ENCODE data around the gene ALPK3. TPM values are rescaled to one million over a fixed set of nuclear protein-coding genes. Genes with fewer than 3 reads are reported as not detected.

The ALPK3 gene
- total RNA-seq, 1 donor from 2014 or later: 0.30 TPM

DNA sequence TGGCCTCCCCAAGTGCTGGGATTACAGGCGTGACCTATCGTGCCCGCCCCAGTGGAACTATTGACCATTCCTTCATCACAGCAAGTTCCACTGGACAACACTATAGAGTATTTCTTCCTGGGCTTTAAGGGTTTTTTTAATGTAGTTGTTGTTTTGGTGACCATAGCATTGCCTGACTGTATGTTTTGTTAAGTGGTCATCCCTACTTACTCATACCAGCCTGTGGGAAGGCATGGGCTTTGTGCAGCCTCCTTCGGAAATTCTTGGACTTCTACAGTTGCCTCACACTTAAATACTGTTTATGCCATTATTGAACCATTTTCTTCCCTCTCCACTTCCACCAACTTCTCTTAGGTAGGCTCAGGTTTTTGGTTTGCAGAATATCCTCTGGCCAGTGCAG is 19.9 kb upstream of the ALPK3 start:
- intact Hi-C loops (cut with micrococcal nuclease): no loop called here

DNA sequence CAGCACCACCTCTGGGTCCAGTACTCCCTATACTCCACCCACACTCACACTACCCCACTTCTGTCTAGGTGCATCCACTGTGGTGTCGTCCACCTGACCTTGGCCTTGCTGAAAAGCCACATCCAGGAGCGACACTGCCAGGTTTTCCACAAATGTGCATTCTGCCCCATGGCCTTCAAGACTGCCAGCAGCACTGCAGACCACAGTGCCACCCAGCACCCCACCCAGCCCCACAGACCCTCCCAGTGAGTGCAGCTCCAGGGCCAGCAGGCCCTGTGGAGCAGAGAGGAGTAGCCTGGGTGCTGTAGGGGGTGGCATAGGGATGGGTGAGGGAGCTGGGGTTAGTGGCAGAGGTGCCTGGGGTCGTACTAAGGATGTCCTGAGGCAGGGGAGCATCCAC is 19.4 kb upstream of the ALPK3 start:
- intact Hi-C loops (cut with micrococcal nuclease): no loop called here

DNA sequence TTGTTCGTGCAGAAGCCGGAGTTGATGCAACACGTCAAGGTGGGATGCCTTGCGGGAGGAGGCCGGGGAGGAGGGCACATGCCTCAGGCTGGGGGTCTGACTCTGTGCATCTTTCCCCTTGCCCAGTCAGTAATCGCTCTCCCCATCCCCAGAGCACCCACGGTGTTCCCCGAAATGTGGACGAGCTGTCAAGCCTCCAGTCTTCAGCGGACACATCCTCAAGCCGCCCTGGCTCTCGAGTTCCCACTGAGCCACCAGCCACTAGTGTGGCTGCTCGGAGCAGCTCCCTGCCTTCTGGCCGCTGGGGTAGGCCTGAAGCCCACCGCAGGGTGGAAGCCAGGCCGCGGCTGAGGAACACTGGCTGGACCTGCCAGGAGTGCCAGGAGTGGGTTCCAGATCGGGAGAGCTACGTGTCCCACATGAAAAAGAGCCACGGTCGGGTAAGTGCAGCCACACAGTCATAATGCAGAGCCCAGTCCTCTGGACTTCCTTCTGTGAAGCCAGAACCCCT is 18.7 kb upstream of the ALPK3 start:
- intact Hi-C loops (cut with micrococcal nuclease): no loop called here

DNA sequence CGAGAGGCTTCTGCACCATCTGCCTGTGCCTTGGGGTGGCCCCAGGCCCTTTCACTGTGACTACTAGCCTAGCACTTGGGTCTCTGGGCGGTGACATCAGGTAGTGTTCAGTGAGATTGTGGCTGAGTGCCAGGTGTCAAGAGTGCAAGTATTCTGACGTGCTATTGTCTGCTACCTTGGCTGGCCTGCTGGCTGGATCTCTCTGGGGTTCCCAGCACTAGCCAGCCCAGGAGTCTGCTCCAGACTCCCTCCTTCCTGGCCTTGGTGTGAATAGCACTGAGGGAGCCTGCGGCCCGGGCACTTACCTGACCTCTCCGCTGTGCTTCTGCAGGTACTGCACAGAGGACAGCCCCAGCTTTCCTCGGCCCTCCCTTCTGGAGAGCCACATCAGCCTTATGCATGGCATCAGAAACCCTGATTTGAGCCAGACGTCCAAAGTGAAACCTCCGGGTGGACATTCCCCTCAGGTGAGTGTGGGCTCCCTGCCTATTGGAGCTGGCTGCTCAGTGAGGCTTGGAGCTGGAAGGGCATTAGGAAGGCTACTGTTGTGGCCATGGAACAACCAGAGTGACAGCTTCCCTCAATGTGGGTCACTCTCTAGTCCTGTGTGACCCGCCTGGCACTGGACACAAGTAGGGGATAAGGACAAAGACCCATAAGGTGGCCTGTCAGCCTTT is 17.5 kb upstream of the ALPK3 start:
- intact Hi-C loops (cut with micrococcal nuclease): no loop called here

DNA sequence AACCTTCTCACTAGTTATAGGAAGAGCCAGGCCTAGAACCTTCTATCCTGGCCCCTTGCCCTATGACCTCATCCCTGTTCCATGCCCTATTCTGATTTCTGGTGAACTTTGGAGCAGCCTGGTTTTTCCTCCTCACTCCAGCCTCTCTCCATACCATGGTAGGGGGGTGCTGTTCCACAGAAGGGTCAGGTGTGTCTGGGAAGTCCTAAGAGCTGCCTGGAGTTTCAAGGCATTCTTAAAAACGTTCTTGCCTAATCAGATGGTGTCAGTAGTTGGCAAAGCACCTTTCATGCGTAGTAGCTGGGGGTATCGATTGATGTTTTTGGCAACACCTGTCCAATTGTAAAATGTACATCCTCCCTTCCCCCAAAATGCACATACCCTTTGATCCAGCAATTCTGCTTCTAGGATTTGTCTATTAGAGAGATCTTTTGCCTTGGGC is 16.8 kb upstream of the ALPK3 start:
- intact Hi-C loops (cut with micrococcal nuclease): no loop called here

DNA sequence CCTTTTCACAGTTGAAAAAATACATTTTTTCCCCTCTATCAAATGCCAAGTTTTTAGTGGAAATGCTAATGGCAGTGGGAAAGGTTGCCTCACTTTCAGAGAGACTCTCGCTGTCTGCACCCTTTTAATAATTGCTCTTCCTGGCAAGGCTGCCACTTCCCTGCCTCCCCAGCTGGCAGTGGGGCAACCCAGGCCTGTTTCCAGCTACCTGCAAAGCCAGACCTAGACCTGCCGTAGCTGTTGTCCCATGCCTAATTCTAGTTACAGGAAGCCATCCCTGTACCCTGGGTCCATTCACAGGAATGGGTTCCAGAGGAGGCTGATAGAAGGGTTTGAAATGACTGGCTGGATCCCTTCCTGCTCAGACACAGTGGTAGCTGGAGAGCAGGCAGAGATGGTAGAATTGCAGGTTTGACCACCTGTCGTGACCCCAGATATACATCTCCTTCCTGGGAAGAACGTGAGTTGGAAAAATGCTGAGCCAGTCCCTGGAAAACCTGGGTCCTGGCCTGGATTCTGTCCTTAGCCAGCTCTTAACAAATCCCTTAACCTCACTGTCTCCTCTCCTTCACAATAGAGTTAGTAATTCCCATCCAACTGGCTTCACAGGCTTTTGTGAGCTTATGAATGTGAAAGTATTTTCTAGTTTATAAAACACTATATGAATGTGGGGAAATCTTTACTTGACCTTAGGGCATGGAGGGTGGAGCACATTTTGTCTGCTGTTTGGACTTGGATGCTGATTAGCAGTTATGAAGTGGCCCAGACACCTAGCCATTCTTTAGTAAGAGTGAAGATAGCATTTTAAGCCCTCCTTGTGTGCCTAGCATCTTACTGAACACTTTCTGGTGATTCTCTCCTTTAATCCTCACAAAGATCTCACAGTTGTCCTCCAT is 12.9 kb upstream of the ALPK3 start:
- intact Hi-C loops (cut with micrococcal nuclease): no loop called here

DNA sequence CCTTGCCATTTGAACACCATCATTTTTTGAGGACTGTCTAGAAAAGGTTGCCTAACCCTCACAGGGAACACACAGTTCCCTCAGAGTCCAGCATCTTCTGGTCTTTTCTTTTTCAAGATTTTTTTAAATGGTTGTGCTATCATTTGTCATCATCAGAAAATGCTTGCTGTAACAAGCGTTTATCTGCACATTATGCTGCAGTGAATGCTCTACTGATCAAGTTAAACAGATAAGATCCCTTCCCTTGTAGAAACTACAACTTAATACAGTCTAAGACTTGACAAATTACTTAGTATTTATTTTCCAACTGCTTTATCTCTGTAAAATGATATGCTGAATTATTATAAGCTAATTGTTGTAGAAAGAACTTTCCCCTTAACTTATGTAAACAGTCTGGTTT is 11.9 kb upstream of the ALPK3 start:
- intact Hi-C loops (cut with micrococcal nuclease): no loop called here

DNA sequence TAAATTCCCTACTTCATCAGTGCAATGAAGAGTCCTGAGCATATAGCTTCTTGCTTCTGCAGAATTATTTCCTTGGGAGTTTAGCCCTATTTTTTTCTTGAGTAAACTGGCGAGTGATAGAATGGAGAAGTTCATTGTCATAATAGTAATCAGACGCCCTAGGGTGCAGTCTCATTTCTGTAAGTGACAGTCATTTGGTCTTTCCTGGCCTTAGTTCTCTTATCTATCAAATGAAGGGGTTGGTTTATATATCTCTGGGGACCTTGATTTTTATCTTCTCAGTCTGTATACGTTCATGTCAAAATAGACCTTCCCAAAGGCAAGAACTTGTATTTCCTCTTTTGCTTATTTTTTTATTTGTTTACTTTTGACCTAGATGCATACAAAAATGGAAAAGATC is 9.9 kb upstream of the ALPK3 start:
- intact Hi-C loops (cut with micrococcal nuclease): no loop called here

DNA sequence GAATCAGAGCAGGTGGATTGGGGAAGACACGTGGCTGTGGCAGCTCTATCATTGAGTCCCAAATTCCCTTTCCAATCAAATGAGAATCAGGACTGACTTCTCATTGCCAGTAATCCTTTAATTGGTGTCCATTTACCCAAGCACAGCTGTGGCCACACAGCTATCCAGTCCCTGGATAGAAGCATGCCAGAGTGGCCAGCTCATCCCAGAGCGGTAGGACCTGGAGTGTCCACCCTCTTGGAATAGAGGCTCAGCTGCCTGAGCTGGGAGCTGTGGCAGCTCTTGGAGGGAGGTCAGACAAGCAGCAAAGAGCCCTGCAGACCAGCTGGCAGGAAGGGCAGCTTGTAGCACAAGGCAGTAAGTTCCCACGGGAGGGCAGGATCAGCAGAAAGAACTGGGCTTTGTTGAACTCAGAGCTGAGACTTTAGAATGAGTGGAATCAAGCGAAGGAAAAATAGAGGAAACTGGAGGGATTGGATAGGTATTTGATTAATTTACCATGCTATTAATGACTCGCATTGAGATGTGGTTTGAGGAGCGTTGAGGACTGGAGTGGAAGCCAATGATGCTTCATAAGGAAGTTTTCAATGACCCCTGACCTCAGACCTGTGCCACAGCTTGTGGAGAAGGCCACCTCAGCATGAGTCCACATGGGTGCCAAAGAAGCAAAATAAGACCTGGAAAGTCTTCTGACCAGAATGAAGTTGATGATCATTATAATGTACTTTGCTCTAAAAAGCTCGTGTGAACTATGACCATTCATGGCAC is 6.9 kb upstream of the ALPK3 start:
- intact Hi-C loops (cut with micrococcal nuclease): no loop called here

DNA sequence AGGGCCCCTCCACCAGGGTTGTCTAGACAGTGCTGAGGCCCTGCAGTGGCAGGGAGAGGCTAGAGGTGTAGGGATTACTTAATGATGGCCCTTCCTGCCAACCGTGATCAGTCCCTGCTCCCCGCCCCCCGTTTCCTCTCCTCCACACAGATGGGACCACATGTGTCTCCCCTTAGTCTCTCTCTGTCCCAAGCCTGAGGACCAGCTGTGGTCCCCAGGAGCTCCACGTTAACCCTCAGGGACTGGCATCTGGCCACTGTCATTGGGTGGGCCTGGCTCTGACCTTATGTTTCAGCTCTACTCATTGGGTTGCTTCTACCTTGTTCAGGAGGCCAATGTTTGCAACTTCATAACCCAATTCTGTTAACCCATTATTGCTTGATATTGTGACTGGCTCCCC is 6.0 kb upstream of the ALPK3 start:
- intact Hi-C loops (cut with micrococcal nuclease): no loop called here

DNA sequence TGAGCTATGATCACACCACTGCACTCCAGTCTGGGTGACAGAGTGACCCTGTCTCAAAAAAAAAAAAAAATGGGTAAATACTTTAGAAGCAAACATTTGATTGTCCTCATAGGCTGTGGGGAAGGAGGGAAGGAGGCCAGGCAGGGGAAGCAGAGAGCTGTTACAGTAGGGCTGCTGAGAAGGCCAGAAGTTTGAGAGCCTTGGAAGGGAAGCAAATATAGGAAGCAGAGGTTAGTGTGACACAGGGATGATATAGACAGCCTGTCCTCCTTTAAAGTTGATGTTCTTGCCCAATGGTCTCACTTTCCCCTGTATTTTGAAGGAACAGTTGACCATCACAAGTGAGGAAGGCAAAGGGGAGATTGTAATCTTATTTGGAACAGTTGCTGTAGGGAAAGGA is 5.3 kb upstream of the ALPK3 start:
- intact Hi-C loops (cut with micrococcal nuclease): no loop called here

DNA sequence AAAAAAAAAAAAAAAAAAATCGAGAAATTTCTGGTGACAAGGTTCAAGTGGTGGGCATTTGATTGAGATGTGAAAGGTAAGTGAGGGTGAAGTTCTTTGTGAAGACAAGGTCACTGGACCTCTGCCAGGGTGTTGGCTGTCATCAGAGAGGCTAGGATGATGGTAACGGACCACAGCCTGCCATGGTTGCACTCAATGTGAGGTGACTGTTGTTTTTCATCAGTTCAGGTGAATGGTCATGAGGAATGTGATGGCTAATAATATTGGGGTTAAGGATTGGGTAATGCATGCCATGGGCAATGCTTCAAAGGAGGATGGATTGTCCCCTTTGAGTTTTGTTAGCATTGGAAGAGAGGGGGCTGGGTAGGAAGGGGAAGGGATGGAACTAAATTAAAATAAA is 4.3 kb upstream of the ALPK3 start:
- intact Hi-C loops (cut with micrococcal nuclease): no loop called here

DNA sequence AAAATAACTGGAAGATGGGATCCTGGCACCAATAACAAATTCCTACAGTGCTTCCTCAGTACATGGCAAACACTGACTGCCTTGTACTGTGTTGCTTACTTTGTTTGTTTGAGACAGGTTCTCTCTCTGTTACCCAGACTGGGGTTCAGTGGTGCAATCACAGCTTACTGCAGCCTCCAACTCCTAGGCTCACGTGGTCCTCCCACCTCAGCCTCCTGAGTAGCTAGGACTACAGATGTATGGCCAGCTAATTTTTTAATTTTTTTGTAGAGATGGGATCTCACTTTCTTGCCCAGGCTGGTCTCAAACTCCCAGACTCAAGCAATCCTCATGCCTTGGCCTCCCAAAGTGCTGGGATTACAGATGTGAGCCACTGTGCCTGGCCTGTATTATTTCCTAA is 3.7 kb upstream of the ALPK3 start:
- intact Hi-C loops (cut with micrococcal nuclease): no loop called here

DNA sequence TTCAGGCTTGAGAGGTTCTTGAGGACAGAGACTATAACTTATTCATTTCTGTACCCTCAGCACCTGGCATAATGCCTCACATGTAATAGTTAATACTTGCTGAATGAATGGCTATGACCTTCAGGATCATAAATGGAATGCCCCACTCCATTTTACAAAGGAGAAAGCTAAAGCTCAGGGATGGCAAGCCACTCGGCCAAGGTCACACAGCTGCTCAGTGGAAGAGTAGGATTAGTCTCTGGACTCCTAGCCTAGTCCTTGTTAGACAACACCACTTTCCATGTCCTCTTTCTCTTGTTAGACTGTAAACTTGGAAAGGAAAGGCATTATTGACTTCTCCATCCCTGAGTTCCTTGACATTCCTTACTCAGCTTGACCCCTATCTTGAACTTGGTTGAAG is 3.2 kb upstream of the ALPK3 start:
- intact Hi-C loops (cut with micrococcal nuclease): no loop called here

DNA sequence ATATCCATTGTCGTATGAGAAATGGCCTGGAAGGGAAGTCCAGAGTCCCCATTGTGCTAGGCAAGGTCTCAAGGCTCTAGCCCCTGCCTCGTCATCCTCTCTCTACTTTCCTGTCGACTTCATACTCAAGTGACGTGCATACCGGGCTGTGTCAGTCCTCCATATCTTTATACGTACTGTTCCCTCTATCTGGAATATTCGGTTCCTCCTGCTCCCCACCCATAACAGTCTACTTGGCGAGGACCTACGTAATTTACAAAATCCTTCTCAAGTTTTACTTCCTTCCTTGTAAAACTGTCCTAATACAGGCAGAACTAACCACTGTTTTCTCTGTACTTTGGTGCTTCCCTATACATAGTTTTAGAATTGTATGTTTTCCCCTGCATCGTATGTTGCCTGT is 2.2 kb upstream of the ALPK3 start:
- intact Hi-C loops (cut with micrococcal nuclease): no loop called here

DNA sequence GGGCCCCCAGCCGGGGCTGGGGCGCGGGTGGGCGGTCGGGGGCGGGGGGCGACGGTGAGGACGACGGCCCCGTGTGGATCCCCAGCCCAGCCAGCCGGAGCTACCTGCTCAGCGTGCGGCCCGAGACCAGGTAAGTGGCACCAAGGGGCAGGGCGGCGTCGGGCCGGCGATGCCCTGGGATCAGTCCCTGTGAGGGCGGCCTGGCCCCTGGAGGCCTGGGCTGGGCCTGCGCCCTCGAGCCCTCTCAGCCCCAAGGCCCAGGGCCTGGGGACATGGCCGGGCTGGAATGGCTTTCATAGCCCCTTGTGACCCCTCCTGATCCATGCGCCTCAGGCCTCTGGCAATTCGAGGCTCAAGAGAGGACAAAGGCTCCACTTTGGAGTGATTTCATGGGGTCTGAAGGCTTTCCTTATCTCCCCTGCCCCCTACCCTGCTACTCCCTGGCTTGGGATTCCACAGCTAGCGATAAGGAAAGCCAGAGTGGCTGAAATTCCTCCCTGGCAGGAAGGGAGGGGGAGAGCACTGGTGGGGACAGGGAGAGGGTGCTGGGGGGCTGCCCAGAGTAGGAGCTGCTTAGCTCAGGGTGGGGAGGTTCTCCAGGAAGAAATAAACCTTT is 418 bp downstream of the ALPK3 start:
- intact Hi-C loops (cut with micrococcal nuclease): no loop called here

DNA sequence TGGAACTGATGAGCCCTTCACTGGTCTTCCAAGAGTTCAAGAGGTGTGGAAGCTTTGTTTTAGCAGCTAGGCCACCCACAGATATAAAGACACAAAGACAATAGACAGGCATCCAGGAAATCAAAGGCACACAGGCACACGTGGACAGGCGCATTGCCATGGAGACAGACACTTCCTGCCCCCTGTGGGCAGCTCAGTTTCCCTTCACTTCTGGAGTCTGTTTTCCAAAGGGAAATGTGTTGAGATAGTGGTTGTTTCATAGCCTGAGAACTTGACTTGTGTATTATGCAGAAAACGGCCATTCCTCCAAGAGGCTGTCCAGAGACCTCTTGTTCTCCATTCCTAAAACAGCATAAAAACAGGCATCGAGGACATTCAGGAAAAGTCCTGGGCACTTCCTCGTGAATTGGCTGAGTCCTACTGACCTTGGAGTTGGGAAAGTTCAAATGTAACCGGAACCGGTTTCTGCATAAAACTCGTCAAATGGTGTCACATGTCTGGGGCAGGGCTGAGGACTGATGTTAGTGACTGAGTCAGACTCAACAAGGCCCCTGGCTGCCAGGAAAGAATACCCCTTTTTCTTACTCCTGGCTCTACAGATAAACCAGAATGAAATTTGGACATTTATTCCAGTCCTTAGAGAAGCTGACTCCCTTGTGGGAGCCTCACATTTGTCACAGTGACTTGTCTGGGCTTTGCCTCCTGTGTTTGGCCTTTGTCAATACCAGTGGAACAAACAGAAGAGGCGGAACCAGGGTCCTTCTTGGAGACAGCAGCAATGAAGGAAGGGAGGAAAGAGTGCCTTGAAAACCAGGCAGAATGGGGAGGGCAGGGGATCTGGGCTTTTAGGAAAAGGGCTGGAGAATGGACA is 1.3 kb downstream of the ALPK3 start:
- intact Hi-C loops (cut with micrococcal nuclease): no loop called here

DNA sequence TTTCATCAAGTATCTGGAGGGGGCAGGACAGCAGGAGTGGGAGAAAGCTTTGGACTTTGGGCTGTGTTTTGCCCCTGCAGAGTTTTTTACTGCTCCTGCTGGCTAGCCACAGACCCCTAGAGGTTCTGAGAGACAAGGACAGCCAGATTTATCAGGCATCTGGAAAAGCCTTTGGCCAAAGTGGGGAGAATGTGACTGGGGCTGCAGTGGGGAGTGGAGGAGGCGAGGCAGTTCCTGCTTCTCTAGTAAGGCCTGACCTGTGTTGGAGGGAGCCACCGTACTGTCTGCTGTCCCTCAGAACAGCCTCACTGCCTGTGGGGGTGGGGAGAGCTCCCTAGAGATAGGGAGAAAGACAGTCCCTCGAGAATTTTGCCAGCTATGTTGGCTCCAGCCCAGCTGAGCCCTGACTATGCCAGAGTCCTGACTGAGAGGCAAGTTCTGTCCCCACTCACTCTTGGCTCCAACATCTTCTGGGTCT is 2.2 kb downstream of the ALPK3 start:
- intact Hi-C loops (cut with micrococcal nuclease): no loop called here

DNA sequence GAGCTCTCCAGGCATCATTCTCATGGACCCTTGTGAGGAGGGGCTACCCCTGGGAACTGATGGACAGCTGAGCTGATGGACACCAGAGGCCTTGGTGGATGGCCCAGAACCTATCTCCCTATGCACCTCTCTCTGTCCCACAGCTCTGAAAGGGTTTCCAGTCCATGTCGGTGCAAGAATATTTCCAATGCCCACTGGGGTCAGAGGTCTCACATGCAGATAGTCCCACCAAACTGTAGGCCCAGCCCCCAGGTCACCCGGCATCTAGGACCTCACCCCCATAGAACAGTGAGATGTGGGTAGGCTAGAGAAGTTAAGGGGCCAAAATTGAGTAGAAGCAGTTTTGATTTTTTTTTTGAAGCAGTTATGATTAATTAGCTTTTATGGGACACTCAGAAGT is 2.6 kb downstream of the ALPK3 start:
- intact Hi-C loops (cut with micrococcal nuclease): no loop called here

DNA sequence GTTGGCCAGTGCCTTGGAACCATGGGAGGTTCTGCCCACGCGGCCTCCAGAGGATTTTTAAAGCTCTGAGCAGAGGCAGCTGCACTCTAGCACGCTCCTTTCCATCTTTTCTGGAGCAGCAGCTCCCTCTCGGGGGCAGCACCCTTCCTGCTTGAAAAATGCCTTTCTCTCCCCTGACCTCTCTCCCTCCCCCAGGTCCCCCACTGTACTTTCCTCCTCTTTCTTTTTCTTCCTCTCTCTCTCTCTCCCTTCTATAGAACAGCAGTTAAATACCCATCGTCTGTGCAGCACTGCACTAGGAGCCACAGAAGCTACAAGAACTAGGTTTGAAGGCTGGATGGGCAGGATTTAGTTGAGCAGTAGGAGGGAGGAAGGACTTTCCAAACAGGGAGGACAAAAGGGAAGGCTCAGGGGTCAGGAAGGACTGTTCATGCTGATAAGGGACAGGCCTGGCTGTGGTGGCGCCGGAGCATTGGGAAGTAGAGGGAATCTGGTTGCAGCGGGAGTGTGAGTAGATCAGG is 4.4 kb downstream of the ALPK3 start:
- intact Hi-C loops (cut with micrococcal nuclease): no loop called here

Measured in T-helper 2 cell treated with Interferon-gamma antibody and Interleukin-4, amounts not matched to agents 100 ng/mL and 5 ng/mL, for 36 hours (primary cell).